Aorta (tissue), 5 donors: ENCODE results near the gene CMBL. TPM values are rescaled to one million over a fixed set of nuclear protein-coding genes. Genes with fewer than 3 reads are reported as not detected.

Source experiments
- ATAC-seq: fragments of 200-7000 bp; cut with Tn5 transposase; one replicate; pipeline ENCODE4 v1.9.1; 2022; ENCODE audit warnings: moderate library complexity; ENCODE audit not compliant: low FRiP score
- DNase-seq, 2 donors: peaks; one replicate each; pipeline ENCODE4 v3.0.0-alpha.2; 2020
- H3K27ac ChIP-seq, 2 donors: one replicate each; pipeline ENCODE4 v1.5.1; 2013; ENCODE audit warnings: low read length in 2 of 2, mild to moderate bottlenecking in 2 of 2, moderate library complexity in 2 of 2, control low read depth in 1 of 2, inconsistent platforms in 1 of 2, low read depth in 1 of 2
- H3K27me3 ChIP-seq, 2 donors: one replicate each; pipeline ENCODE4 v1.6.1; 2013; ENCODE audit warnings: control low read depth in 1 of 2, low read length in 1 of 2, mild to moderate bottlenecking in 1 of 2, moderate library complexity in 1 of 2; ENCODE audit not compliant: insufficient read depth in 2 of 2, control insufficient read depth in 1 of 2
- H3K36me3 ChIP-seq, 2 donors: one replicate each; pipeline ENCODE4 v1.6.1; 2013; ENCODE audit warnings: control low read depth in 1 of 2, low read length in 1 of 2, mild to moderate bottlenecking in 1 of 2; ENCODE audit not compliant: insufficient read depth in 2 of 2, control insufficient read depth in 1 of 2
- H3K4me1 ChIP-seq, 2 donors: one replicate each; pipeline ENCODE4 v1.6.1; 2013; ENCODE audit warnings: low read length in 2 of 2, control low read depth in 1 of 2, mild to moderate bottlenecking in 1 of 2, moderate library complexity in 1 of 2; ENCODE audit not compliant: insufficient read depth in 2 of 2, control insufficient read depth in 1 of 2
- H3K4me3 ChIP-seq, 2 donors: one replicate each; pipeline ENCODE4 v1.5.1; 2013; ENCODE audit warnings: low read length in 2 of 2, control low read depth in 1 of 2, mild to moderate bottlenecking in 1 of 2
- H3K9me3 ChIP-seq: one replicate; pipeline ENCODE4 v1.6.1; 2013; ENCODE audit warnings: mild to moderate bottlenecking, low read length; ENCODE audit not compliant: control insufficient read depth
- WGBS, 2 donors: extraction: QIAGEN DNeasy Blood & Tissue Kit; methylation state at CpG; one replicate each; pipeline ENCODE4 v1.1.7; 2013; 5-methylcytosine and 5-hydroxymethylcytosine counted together
- intact Hi-C, 2 donors: fragments of 100-400 bp; cut with DNase I; formaldehyde crosslinking; loops; one replicate each; pipeline versions ENCODE4 v1.14.2 to v1.15.0; 2022
- polyA plus RNA-seq, 2 donors: library from polyadenylated mRNA; stranded (reverse); fragments of 200-250 nt; gene quantifications; one replicate each; pipeline ENCODE4 v1.2.3, GENCODE V29; 2013
- total RNA-seq, 2 donors: library from RNA; stranded (reverse); fragmentation: NEBNext Ultra II Directional; extraction: Animal tissue kit (Norgen Biotek cat#: 25700); gene quantifications; one replicate each; pipeline ENCODE4 v1.2.1, GENCODE V29; 2021
- donor health status: healthy with polysubstance abuse.
- donor health status: Bipolar disorder and iron deficiency.
- donor health status: DM: no; HTN: no; CAD: no.
- donor health status: DM: no; HTN: no; CAD: no.
- donor health status: DM: yes; HTN: yes; CAD: no.

Gene CMBL
- total and polyA plus RNA-seq, 4 donors = 7.5 to 76.4 (median 19.8) TPM

GRCh38 chr5:10293907-10294662 lies 13.6 kb downstream of the CMBL start:
- intact Hi-C loops = loop anchor here in 1 of 2 donors (5.0 kb wide), 1 partner anchor 63 kb away; no protein-coding TSS in a partner anchor
- no peak overlapping the region for H3K4me3 ChIP-seq
- no peaks in the 10 kb centered on the region for H3K4me1 ChIP-seq
- H3K9me3 ChIP-seq = peaks cover 1% of the 10 kb centered on the region
- no peaks in the 10 kb centered on the region for H3K27me3 ChIP-seq
- WGBS, 2 donors = 90 to 95% methylated on average over 3 of the region's 3 CpGs
- ATAC-seq (no peak), DNase-seq (no peak)
- no peaks in the 10 kb centered on the region for H3K36me3 ChIP-seq
- H3K27ac ChIP-seq = no peak overlapping the region

- intact Hi-C loops = loop anchor here in 1 of 2 donors (5.0 kb wide), 1 partner anchor 65 kb away; no protein-coding TSS in a partner anchor
- Histone ChIP-seq H3K4me3 (no peak overlapping the region), H3K27me3 (no peaks in the 10 kb centered on the region), H3K9me3 (peaks cover 1% of the 10 kb centered on the region), H3K4me1 (no peaks in the 10 kb centered on the region), H3K27ac (no peak overlapping the region), H3K36me3 (no peaks in the 10 kb centered on the region)
- WGBS, 2 donors = 80 to 92% methylated on average over 9 of the region's 9 CpGs
- no peak for ATAC-seq
- no peak for DNase-seq
Measured at GRCh38 chr5:10291692-10292339, 15.9 kb downstream of the CMBL start.

- Histone ChIP-seq H3K4me1 (no peaks in the 10 kb centered on the region), H3K27ac (no peak overlapping the region), H3K27me3 (no peaks in the 10 kb centered on the region), H3K4me3 (no peak overlapping the region), H3K9me3 (peaks cover under 1% of the 10 kb centered on the region), H3K36me3 (no peaks in the 10 kb centered on the region)
- ATAC-seq (no peak), DNase-seq (no peak)
- intact Hi-C loops = loop anchor here in 1 of 2 donors (5.0 kb wide), 1 partner anchor 67 kb away; no protein-coding TSS in a partner anchor
- WGBS, 2 donors = 90 to 91% methylated on average over 9 of the region's 9 CpGs
Measured at GRCh38 chr5:10290438-10290837, 17.3 kb downstream of the CMBL start.

GRCh38 chr5:10289991-10290390 lies 17.7 kb downstream of the CMBL start:
- H3K36me3 ChIP-seq = no peaks in the 10 kb centered on the region
- no peak overlapping the region for H3K4me3 ChIP-seq
- intact Hi-C loops = loop anchor here (5.0 to 10.0 kb wide), 4 partner anchors 67 to 335 kb away; no protein-coding TSS in a partner anchor
- DNase-seq (no peak), ATAC-seq (no peak)
- 90 to 91% methylated on average over 10 of the region's 10 CpGs for WGBS, 2 donors
- no peaks in the 10 kb centered on the region for H3K9me3 ChIP-seq
- no peaks in the 10 kb centered on the region for H3K4me1 ChIP-seq
- no peak overlapping the region for H3K27ac ChIP-seq
- H3K27me3 ChIP-seq = no peaks in the 10 kb centered on the region

GRCh38 chr5:10289353-10289752 lies 18.3 kb downstream of the CMBL start:
- intact Hi-C loops = loop anchor here in 1 of 2 donors (5.0 to 10.0 kb wide), 3 partner anchors 113 to 335 kb away; no protein-coding TSS in a partner anchor
- no peaks in the 10 kb centered on the region for H3K36me3 ChIP-seq
- no peak overlapping the region for H3K4me3 ChIP-seq
- ATAC-seq (peak; percentile 68), DNase-seq (peak in 1 of 2 donors; percentile 56)
- no peaks in the 10 kb centered on the region for H3K9me3 ChIP-seq
- 26% methylated on average over 6 of the region's 6 CpGs for WGBS, 2 donors
- H3K27me3 ChIP-seq = no peaks in the 10 kb centered on the region
- no peak overlapping the region for H3K27ac ChIP-seq
- H3K4me1 ChIP-seq = no peaks in the 10 kb centered on the region

- DNase-seq = no peak
- no peaks in the 10 kb centered on the region for H3K36me3 ChIP-seq
Measured at GRCh38 chr5:10288592-10289219, 19.0 kb downstream of the CMBL start.

GRCh38 chr5:10286862-10287227 lies 20.9 kb downstream of the CMBL start:
- no peaks in the 10 kb centered on the region for H3K9me3 ChIP-seq
- DNase-seq (no peak), ATAC-seq (no peak)
- WGBS, 2 donors = 87 to 92% methylated on average over 7 of the region's 7 CpGs
- intact Hi-C loops = loop anchor here in 1 of 2 donors (5.0 to 10.0 kb wide), 3 partner anchors 115 to 338 kb away; no protein-coding TSS in a partner anchor
- H3K4me3 ChIP-seq = no peak overlapping the region
- no peaks in the 10 kb centered on the region for H3K36me3 ChIP-seq
- no peak overlapping the region for H3K27ac ChIP-seq
- no peaks in the 10 kb centered on the region for H3K4me1 ChIP-seq
- H3K27me3 ChIP-seq = no peaks in the 10 kb centered on the region

More at GRCh38 chr5:10288592-10289219, 19.0 kb downstream of the CMBL start:
- Histone ChIP-seq H3K27ac (no peak overlapping the region), H3K9me3 (no peaks in the 10 kb centered on the region), H3K4me1 (no peaks in the 10 kb centered on the region), H3K27me3 (no peaks in the 10 kb centered on the region), H3K4me3 (no peak overlapping the region)
- 53 to 58% methylated on average over 13 of the region's 13 CpGs for WGBS, 2 donors
- intact Hi-C loops = loop anchor here in 1 of 2 donors (5.0 to 10.0 kb wide), 3 partner anchors 114 to 336 kb away; no protein-coding TSS in a partner anchor
- peak; percentile 16 for ATAC-seq

- Histone ChIP-seq H3K4me3 (no peak overlapping the region), H3K27ac (no peak overlapping the region), H3K9me3 (no peaks in the 10 kb centered on the region), H3K27me3 (no peaks in the 10 kb centered on the region), H3K4me1 (no peaks in the 10 kb centered on the region), H3K36me3 (no peaks in the 10 kb centered on the region)
- 82 to 88% methylated on average over 6 of the region's 6 CpGs for WGBS, 2 donors
- intact Hi-C loops = loop anchor here in 1 of 2 donors (5.0 to 10.0 kb wide), 3 partner anchors 116 to 338 kb away; no protein-coding TSS in a partner anchor
- DNase-seq (no peak), ATAC-seq (no peak)
Measured at GRCh38 chr5:10286162-10286861, 21.4 kb downstream of the CMBL start.
